ENCODE measurements around the gene PLK3. TPM values are rescaled to one million over a fixed set of nuclear protein-coding genes. Genes with fewer than 3 reads are reported as not detected.

PLK3 gene
- 10 to 100 TPM in 1 of 2 donors, 1 to 10 TPM in 1; 7.2 to 23.0 TPM for total RNA-seq

GRCh38 chr1:44799770-44800584, at the start of gene PLK3:
TSS of gene PLK3 (plus strand) at chr1:44800377. CDS start at chr1:44800464, 87 bp downstream.

GRCh38 chr1:44775078-44775929, 24.9 kb upstream of the PLK3 start, which contains the start of gene RPS8:
TSS of gene RPS8 (plus strand) at chr1:44775540. CDS start at chr1:44775597, 57 bp downstream.

GRCh38 chr1:44788120-44788860, 11.9 kb upstream of the PLK3 start, which contains the start of gene BEST4:
TSS of gene BEST4 (minus strand) at chr1:44788170. CDS start at chr1:44787705, 465 bp downstream.

GRCh38 chr1:44806704-44807363, 6.7 kb downstream of the PLK3 start, which contains the start of gene DYNLT4:
TSS of gene DYNLT4 (minus strand) at chr1:44807351. CDS start at chr1:44806668, 683 bp downstream.

GRCh38 chr1:44808063-44808937, 8.1 kb downstream of the PLK3 start, which contains the start of gene BTBD19:
TSS of gene BTBD19 (plus strand) at chr1:44808523. CDS start at chr1:44808821, 298 bp downstream.

GRCh38 chr1:44842862-44843655, 42.9 kb downstream of the PLK3 start, which contains the start of gene PTCH2:
TSS of gene PTCH2 (minus strand) at chr1:44843253. CDS start at chr1:44842932, 321 bp downstream.

Small RNA genes lying within 50 kb of the gene (small RNA-seq; reads per million reads assigned to genes)
- gene AL136380.1, result 0 reads per million in 2 donors
- 801 to 993 reads per million in 2 donors for gene SNORD38A
- 0 reads per million in 2 donors for gene SNORD38B
- gene SNORD46, result 39.2 to 46.8 reads per million in 2 donors
- 0 reads per million in 2 donors for gene SNORD55

Other genes with a start within 250 kb of the PLK3 start
- 10 to 100 TPM; 12.7 to 15.8 TPM for gene TMEM53, start 125.9 kb upstream of the PLK3 start, total RNA-seq
- 1 to 10 TPM in 1 of 2 donors, not detected in 1; 2.8 TPM for gene ARMH1, start 125.7 kb upstream of the PLK3 start, total RNA-seq
- gene RNU5D-1, start 69.2 kb upstream of the PLK3 start, total RNA-seq, result not detected
- gene KIF2C, start 60.5 kb upstream of the PLK3 start, total RNA-seq, result 10 to 100 TPM; 25.1 to 61.6 TPM
- 100 to 1,000 TPM; 546 to 709 TPM for gene RPS8, start 24.8 kb upstream of the PLK3 start, total RNA-seq
- gene BEST4, start 12.2 kb upstream of the PLK3 start, total RNA-seq, result under 1 TPM in 1 of 2 donors, not detected in 1; under 0.01 TPM
- gene DYNLT4, start 7.0 kb downstream of the PLK3 start, total RNA-seq, result under 1 TPM in 1 of 2 donors, not detected in 1; 0.34 TPM
- gene BTBD19, start 8.1 kb downstream of the PLK3 start, total RNA-seq, result 1 to 10 TPM; 3.8 to 10.0 TPM
- under 1 TPM; under 0.01 to 0.33 TPM for gene PTCH2, start 42.9 kb downstream of the PLK3 start, total RNA-seq
- 10 to 100 TPM; 27.9 to 44.6 TPM for gene EIF2B3, start 186.2 kb downstream of the PLK3 start, total RNA-seq
- 10 to 100 TPM; 40.6 to 42.0 TPM for gene HECTD3, start 210.9 kb downstream of the PLK3 start, total RNA-seq
- 100 to 1,000 TPM; 131 to 137 TPM for gene UROD, start 211.9 kb downstream of the PLK3 start, total RNA-seq